NB4 (cell line): ENCODE data around the gene NBEA.

Experiments used
- CTCF ChIP-seq: IDR thresholded peaks from one replicate; pipeline ENCODE4 v1.5.1; 2012; ENCODE audit warnings: low read depth, low read length
- POLR2A ChIP-seq: IDR thresholded peaks from 2 replicates; pipeline ENCODE4 v1.6.1; 2011; ENCODE audit warnings: mild to moderate bottlenecking; ENCODE audit not compliant: insufficient read length; ENCODE audit errors: extremely low read depth

DNA sequence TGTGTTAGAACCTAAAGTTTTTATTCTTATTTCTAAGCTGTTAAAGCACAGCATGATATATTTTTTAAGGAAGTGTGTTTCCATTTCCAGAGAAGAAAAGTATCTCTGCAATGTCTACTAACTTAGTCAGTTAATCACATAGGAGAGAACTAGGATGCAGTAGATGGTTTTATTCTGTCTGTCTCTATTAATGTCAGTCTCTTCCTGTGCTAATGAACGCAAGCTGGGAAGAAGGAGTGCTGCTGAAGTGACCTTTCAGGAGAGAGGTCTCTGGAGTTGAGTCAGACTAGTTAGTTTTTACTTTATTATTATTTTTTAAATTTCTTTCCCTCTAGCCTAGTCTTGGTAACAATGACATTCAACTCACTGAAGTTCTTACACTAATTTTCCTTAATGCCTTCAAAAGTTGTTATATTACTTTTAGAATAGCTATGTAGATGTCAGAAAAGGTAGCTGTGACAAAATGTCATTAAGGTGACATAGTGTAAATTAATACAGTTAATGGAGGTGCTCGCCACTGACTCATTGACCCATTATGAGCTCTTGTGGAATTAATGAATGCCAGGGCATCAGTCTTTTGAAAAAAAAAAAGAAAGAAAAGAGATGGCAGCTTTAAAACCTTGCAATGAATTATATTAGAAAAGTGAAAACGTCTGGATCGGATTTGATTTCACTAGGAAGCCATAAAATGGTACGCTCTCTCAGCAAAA lies 654.4 kb downstream of the NBEA start:
- no peak for TF ChIP-seq CTCF
- no peak for TF ChIP-seq POLR2A
